ENCODE data around the gene KIAA1671.

KIAA1671 gene

GRCh38 chr22:24944217-24944937, 8.1 kb upstream of the KIAA1671 start:
- Mint-ChIP-seq H3K4me1 (no peaks in the 10 kb centered on the region), H3K27ac (no peak overlapping the region), H3K36me3 (ENCODE audit: low read depth) (no peaks in the 10 kb centered on the region), H3K9me3 (no peaks in the 10 kb centered on the region), H3K27me3 (peaks cover 23% of the 10 kb centered on the region), H3K4me3 (no peak overlapping the region)
- no peak for ATAC-seq
- DNase-seq, result no peak

GRCh38 chr22:24945430-24945829, 7.1 kb upstream of the KIAA1671 start:
- H3K4me1 Mint-ChIP-seq, result no peaks in the 10 kb centered on the region
- ATAC-seq (no peak), DNase-seq (no peak)
- H3K4me3 Mint-ChIP-seq, result no peak overlapping the region
- H3K27me3 Mint-ChIP-seq, result peaks cover 32% of the 10 kb centered on the region
- H3K36me3 Mint-ChIP-seq (ENCODE audit: low read depth), result no peaks in the 10 kb centered on the region
- no peaks in the 10 kb centered on the region for H3K9me3 Mint-ChIP-seq
- no peak overlapping the region for H3K27ac Mint-ChIP-seq

GRCh38 chr22:24947383-24947782, 5.1 kb upstream of the KIAA1671 start:
- ATAC-seq (no peak), DNase-seq (no peak)
- H3K4me3 Mint-ChIP-seq, result no peak overlapping the region
- no peak overlapping the region for H3K27ac Mint-ChIP-seq
- no peaks in the 10 kb centered on the region for H3K9me3 Mint-ChIP-seq
- peaks cover 6% of the 10 kb centered on the region for H3K4me1 Mint-ChIP-seq
- no peaks in the 10 kb centered on the region for H3K36me3 Mint-ChIP-seq (ENCODE audit: low read depth)
- H3K27me3 Mint-ChIP-seq, result peaks cover 45% of the 10 kb centered on the region

DNA sequence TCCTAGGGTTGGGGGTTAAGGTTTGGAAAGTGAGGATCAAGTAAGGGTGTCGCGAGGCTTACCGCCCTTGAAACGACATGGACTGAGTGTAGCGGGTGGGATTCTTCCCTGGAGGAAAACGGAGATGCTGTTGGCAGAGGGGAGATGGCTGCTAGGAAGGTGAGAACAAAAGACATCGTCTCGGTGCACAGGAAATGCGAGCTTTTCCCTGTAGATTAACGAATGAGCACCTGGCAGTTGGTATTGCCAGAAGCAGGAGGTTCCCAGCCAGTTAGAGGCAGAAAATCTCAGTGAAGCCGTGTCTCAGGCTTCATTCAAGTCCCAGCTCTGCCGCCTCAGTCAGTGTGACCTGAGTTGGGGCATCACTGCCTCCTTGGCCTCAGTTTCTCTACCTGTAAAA, 4.6 kb upstream of the KIAA1671 start:
- ATAC-seq (no peak), DNase-seq (no peak)
- Mint-ChIP-seq H3K27ac (no peak overlapping the region), H3K36me3 (ENCODE audit: low read depth) (no peaks in the 10 kb centered on the region), H3K4me3 (no peak overlapping the region), H3K4me1 (peaks cover 7% of the 10 kb centered on the region), H3K9me3 (no peaks in the 10 kb centered on the region), H3K27me3 (peaks cover 45% of the 10 kb centered on the region)

DNA sequence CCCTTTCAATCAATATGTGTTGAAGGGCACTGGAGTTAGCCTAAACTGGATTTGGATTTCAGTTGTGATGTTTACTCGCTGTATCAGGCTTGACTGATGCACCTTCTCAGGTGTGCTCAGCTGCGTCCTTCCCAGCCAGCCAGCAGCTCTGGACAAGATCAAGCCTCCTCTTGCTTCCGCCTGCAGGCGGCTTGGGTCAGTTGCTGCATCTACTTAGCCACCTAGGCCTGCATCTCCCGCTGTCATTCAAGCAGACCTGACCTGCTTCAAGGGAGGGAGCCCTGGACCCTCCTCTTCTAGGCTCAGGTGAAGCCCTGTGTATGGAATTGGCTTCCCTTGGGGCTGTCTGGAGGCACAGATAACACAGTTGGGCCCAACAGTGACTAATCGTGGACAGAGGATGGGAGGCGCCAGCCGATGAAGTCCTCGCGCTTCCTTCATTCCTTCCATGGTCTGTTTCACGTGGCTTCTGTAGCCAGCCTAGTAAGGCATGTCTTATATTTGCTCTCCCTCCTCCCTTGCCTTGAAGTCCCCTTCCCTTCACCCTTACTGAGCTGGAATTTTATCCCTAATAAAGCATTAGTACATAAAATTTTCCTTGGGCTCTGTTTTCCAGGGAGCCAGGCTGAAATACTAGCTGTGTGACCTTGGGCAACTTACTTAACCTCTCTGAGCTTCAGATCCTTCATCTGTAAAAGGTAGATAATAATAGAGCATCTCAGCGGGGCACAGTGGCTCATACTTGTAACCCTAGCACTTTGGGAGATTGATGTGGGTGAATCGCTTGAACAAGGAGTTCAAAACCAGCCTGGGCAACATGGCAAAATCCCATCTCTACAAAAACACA, 3.9 kb upstream of the KIAA1671 start:
- Mint-ChIP-seq H3K36me3 (ENCODE audit: low read depth) (no peaks in the 10 kb centered on the region), H3K27me3 (peaks cover 49% of the 10 kb centered on the region), H3K4me3 (no peak overlapping the region), H3K27ac (no peak overlapping the region), H3K4me1 (peaks cover 11% of the 10 kb centered on the region), H3K9me3 (no peaks in the 10 kb centered on the region)
- ATAC-seq (no peak), DNase-seq (no peak)

GRCh38 chr22:24950272-24950902, 2.1 kb upstream of the KIAA1671 start:
- no peak for DNase-seq
- no peaks in the 10 kb centered on the region for H3K36me3 Mint-ChIP-seq (ENCODE audit: low read depth)
- no peak for ATAC-seq
- H3K4me1 Mint-ChIP-seq, result peaks cover 14% of the 10 kb centered on the region
- peaks cover 56% of the 10 kb centered on the region for H3K27me3 Mint-ChIP-seq
- H3K9me3 Mint-ChIP-seq, result no peaks in the 10 kb centered on the region
- no peak overlapping the region for H3K27ac Mint-ChIP-seq
- no peak overlapping the region for H3K4me3 Mint-ChIP-seq

DNA sequence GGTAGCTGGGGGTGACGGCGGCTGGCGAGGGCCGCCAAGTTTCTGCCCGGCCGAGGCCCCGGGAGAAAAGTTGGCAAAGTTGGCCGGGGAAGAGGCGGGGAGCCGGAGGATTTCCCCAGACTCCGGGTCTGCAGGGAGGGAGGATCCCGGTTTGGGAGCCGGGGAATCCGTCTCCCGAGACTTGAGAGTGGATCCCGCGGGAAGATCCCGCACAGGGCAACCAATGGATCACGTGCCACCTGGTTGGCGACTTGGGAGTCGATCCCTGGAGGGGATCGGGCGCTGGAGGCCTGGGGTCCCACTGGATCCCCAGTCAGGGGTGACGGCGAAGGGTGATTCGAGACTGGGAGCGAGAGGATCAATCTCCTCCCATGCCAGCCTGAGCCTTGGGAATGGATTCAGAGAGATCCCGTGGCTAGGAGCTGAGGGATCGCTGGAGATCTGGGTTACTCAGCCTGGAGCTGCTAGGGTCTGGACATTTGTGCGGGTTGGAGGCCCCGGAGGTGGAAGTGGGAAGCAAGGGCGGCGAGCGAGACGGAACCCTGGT, 394 bp downstream of the KIAA1671 start:
- Mint-ChIP-seq H3K36me3 (ENCODE audit: low read depth) (no peaks in the 10 kb centered on the region), H3K4me3 (peak overlapping the region; percentile 38), H3K27me3 (peaks cover 51% of the 10 kb centered on the region), H3K27ac (no peak overlapping the region), H3K9me3 (no peaks in the 10 kb centered on the region), H3K4me1 (peaks cover 14% of the 10 kb centered on the region)
- peak; percentile 5 for DNase-seq
- no peak for ATAC-seq

GRCh38 chr22:24953384-24954113, 1.0 kb downstream of the KIAA1671 start:
- Mint-ChIP-seq H3K4me3 (peak overlapping the region; percentile 38), H3K27me3 (peaks cover 52% of the 10 kb centered on the region), H3K36me3 (ENCODE audit: low read depth) (no peaks in the 10 kb centered on the region), H3K27ac (no peak overlapping the region), H3K4me1 (peaks cover 14% of the 10 kb centered on the region), H3K9me3 (no peaks in the 10 kb centered on the region)
- no peak for ATAC-seq
- no peak for DNase-seq

- no peaks in the 10 kb centered on the region for H3K36me3 Mint-ChIP-seq (ENCODE audit: low read depth)
- H3K27ac Mint-ChIP-seq, result no peak overlapping the region
- H3K27me3 Mint-ChIP-seq, result peaks cover 52% of the 10 kb centered on the region
- ATAC-seq (no peak), DNase-seq (no peak)
- H3K4me1 Mint-ChIP-seq, result peaks cover 14% of the 10 kb centered on the region
- no peaks in the 10 kb centered on the region for H3K9me3 Mint-ChIP-seq
- no peak overlapping the region for H3K4me3 Mint-ChIP-seq
Observed at GRCh38 chr22:24954114-24954463, 1.6 kb downstream of the KIAA1671 start.

DNA sequence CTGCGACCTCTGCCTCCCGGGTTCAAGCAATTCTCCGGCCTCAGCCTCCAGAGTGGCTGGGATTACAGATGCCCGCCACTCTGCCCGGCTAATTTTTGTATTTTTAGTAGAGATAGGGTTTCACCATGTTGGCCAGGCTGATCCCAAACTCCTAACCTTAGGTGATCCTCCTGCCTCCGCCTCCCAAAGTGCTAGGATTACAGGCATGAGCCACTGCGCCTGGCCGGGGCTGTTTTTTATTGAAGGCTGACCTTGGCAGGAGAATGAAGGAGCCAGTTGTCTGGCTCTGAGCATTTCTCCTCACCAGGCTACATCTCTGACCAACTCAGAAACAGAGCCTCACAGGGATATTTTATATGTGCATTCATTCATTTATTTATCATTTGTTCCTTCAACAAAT, 2.3 kb downstream of the KIAA1671 start:
- Mint-ChIP-seq H3K4me3 (no peak overlapping the region), H3K27ac (no peak overlapping the region), H3K4me1 (peaks cover 14% of the 10 kb centered on the region), H3K9me3 (no peaks in the 10 kb centered on the region), H3K36me3 (ENCODE audit: low read depth) (no peaks in the 10 kb centered on the region), H3K27me3 (peaks cover 46% of the 10 kb centered on the region)
- ATAC-seq (no peak), DNase-seq (no peak)

GRCh38 chr22:24957043-24957442, 4.5 kb downstream of the KIAA1671 start:
- Mint-ChIP-seq H3K27me3 (peaks cover 29% of the 10 kb centered on the region), H3K27ac (no peak overlapping the region), H3K4me3 (no peak overlapping the region), H3K36me3 (ENCODE audit: low read depth) (no peaks in the 10 kb centered on the region), H3K9me3 (no peaks in the 10 kb centered on the region), H3K4me1 (peaks cover 9% of the 10 kb centered on the region)
- no peak for DNase-seq
- ATAC-seq, result no peak

DNA sequence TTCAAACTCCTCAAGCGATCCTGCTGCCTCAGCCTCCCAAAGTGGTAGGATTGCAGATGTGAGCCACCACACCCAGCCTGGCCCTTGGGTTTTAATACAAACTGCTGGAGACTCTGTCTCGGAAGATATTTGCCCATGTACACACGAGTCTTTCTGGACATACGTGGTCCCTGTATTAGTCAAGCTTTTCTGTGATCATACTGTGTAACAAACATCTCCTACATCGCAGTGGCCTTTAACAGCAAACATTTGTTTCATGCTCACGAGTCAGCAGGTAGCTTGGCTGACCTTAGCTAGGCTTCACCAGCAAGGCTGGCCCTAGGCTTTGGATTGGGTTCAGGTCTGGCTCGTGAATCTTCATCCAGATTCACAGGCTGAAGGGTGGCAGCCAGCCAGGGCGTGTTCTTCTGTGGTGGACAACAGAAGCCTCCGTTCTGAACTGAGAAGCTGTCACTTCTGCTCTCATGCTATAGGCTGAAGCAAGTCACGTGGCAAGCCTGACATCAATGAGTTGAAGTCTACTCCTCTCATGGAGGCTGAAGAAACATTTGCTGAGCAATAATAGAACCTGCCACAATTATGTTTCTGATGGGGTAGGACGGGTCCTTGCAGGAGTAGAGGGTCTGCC, 8.8 kb downstream of the KIAA1671 start:
- no peak for ATAC-seq

DNA sequence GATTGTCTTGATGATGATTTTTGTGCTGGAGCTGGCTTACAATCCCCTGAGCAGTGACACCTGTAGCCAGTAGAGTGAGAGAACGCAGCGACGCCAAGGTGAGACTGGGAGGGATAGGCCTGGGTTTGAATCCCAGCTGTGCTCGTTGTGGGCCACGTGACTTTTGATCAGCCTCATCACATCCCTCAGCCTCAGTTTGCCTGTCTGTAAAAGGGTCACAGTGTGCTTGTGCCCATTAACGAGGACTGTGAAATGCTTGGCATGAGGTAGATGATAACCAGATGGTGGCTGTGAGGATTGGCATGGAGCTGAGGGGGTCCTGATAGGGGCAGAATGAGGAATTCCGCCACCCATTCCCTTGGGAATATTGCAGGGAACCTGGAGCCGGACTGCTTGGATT, 9.6 kb downstream of the KIAA1671 start:
- ATAC-seq, result no peak
- no peak overlapping the region for H3K27ac Mint-ChIP-seq
- H3K4me3 Mint-ChIP-seq, result no peak overlapping the region
- DNase-seq, result no peak
- peaks cover 2% of the 10 kb centered on the region for H3K27me3 Mint-ChIP-seq
- no peaks in the 10 kb centered on the region for H3K4me1 Mint-ChIP-seq
- H3K9me3 Mint-ChIP-seq, result no peaks in the 10 kb centered on the region
- no peaks in the 10 kb centered on the region for H3K36me3 Mint-ChIP-seq (ENCODE audit: low read depth)

More for the DNA sequence above, 8.8 kb downstream of the KIAA1671 start:
- H3K27me3 Mint-ChIP-seq, result peaks cover 5% of the 10 kb centered on the region
- no peak for DNase-seq
- no peak overlapping the region for H3K4me3 Mint-ChIP-seq
- H3K9me3 Mint-ChIP-seq, result no peaks in the 10 kb centered on the region
- H3K36me3 Mint-ChIP-seq (ENCODE audit: low read depth), result no peaks in the 10 kb centered on the region
- no peak overlapping the region for H3K27ac Mint-ChIP-seq
- H3K4me1 Mint-ChIP-seq, result no peaks in the 10 kb centered on the region

GRCh38 chr22:24962835-24963234, 10.3 kb downstream of the KIAA1671 start:
- Mint-ChIP-seq H3K4me3 (no peak overlapping the region), H3K27ac (no peak overlapping the region), H3K9me3 (no peaks in the 10 kb centered on the region), H3K4me1 (no peaks in the 10 kb centered on the region), H3K36me3 (ENCODE audit: low read depth) (no peaks in the 10 kb centered on the region), H3K27me3 (peaks cover 2% of the 10 kb centered on the region)
- ATAC-seq, result no peak
- DNase-seq, result no peak

Measured in activated naive CD8-positive, alpha-beta T cell treated with anti-CD3 and anti-CD28 coated beads, Interleukin-2, amount 50 U/mL, for 24 hours (primary cell).